WTC11 (cell line): ENCODE measurements around the gene SGCA.

Source experiments
- TCF7 ChIP-seq: sonication (generic); formaldehyde crosslinking; IDR thresholded peaks from 2 replicates; pipeline ENCODE4 v1.8.0; 2022; ENCODE audit warnings: mild to moderate bottlenecking, low read depth, missing genetic modification reagents, moderate library complexity
- ZNF423 ChIP-seq: fragments of 250-450 bp; sonication (Bioruptor Pico); IDR thresholded peaks from 2 replicates; pipeline ENCODE4 v2.1.2; 2022; ENCODE audit warnings: mild to moderate bottlenecking, moderate library complexity
- TF ChIP-seq, protein P1 (sequence below): sonication (generic); formaldehyde crosslinking; IDR thresholded peaks from 2 replicates; pipeline ENCODE4 v1.8.1; 2022; ENCODE audit warnings: mild to moderate bottlenecking, moderate library complexity, missing genetic modification reagents
- TF ChIP-seq, protein P2 (sequence below): fragments of 200-600 bp; IDR thresholded peaks from 2 replicates; pipeline ENCODE4 v1.8.0; 2022; ENCODE audit warnings: antibody characterized with exemption

DNA sequence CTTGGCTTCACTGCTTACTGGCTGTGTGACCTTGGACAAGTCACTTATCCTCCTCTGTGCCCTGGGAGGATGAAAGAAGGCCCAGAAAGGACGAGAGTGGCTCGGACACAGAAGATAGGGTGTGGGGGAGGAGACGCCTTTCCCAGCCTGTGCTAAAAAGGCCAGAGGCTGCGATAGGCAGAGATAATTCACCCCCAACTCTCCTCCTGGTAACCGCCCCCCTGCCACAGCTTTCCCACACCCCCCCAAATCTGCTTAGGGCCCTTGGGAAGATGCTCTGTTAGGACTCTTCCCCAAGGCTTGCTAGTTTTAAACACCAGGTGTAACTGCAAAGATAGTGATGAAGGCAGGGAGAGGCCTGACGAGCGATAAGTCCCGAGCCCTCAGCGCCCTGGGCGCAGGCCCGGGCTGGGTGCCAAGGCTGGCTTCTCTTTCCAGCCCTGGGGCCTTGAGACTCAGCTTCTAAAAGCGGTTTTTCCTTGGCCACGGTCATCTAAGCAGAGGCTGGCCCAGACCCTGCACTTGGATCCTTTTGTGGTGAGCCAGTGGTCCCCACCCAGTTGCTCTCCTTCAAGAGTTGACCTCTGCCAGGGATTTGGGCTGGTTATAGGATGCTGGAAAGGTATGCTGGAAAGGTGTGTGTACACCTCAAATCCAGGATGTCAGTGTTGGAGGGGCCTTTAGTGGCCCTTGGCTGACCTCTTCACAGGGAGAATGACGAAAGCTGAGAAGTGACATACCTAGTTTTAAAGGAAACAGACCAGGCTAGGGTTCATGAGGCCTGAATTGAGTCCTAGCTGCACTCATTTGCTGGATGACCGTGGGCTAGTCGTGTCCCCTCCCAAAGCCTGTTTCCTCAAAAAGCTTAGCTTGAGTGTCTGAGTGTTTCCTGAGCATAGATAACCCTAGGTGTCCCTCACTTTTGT, 11.9 kb upstream of the SGCA start:
- TF ChIP-seq ZNF423 (CRISPR knock-in tag) (no peak), TCF7 (no peak)
- TF ChIP-seq, protein P1, sequence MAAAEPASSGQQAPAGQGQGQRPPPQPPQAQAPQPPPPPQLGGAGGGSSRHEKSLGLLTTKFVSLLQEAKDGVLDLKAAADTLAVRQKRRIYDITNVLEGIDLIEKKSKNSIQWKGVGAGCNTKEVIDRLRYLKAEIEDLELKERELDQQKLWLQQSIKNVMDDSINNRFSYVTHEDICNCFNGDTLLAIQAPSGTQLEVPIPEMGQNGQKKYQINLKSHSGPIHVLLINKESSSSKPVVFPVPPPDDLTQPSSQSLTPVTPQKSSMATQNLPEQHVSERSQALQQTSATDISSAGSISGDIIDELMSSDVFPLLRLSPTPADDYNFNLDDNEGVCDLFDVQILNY (CRISPR knock-in tag): no peak
- TF ChIP-seq, protein P2, sequence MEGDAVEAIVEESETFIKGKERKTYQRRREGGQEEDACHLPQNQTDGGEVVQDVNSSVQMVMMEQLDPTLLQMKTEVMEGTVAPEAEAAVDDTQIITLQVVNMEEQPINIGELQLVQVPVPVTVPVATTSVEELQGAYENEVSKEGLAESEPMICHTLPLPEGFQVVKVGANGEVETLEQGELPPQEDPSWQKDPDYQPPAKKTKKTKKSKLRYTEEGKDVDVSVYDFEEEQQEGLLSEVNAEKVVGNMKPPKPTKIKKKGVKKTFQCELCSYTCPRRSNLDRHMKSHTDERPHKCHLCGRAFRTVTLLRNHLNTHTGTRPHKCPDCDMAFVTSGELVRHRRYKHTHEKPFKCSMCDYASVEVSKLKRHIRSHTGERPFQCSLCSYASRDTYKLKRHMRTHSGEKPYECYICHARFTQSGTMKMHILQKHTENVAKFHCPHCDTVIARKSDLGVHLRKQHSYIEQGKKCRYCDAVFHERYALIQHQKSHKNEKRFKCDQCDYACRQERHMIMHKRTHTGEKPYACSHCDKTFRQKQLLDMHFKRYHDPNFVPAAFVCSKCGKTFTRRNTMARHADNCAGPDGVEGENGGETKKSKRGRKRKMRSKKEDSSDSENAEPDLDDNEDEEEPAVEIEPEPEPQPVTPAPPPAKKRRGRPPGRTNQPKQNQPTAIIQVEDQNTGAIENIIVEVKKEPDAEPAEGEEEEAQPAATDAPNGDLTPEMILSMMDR: no peak
